ENCODE data around the gene ZBTB14. TPM values are rescaled to one million over a fixed set of nuclear protein-coding genes. Genes with fewer than 3 reads are reported as not detected.

The ZBTB14 gene
- total RNA-seq, 4 donors from 2014 or later: 6.9 to 34.4 (median 18.4) TPM

DNA sequence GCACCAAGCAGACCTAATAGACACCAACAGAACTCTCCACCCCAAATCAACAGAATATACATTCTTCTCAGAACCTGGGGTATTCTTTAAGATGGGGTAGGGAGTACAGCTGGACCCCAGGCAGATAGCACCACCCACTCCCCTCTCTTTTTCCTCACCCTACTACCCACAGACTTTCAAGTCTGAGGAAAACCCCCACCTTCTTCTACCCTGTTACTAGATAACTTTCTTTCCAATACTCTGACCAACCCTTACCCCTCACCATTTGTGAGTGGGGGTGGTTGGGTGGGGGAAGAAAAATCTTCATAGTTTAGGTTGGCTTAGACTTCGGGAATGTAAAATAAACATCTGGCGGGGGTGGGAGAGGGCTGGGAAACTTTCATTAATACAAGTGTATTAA, 20.3 kb upstream of the ZBTB14 start:
- Histone ChIP-seq H3K27me3 (no peaks in the 10 kb centered on the region), H3K9me3 (no peaks in the 10 kb centered on the region), H3K27ac (no peak overlapping the region), H3K36me3 (no peaks in the 10 kb centered on the region), H3K4me1 (no peaks in the 10 kb centered on the region), H3K4me3 (no peak overlapping the region)
- 0 to 35% methylated on average over 1 to 2 of the region's 2 CpGs for WGBS, 2 donors (ENCODE audit: low coverage in 1 of 2)
- ATAC-seq: no peak
- no peak for TF ChIP-seq POLR2AphosphoS5 (IDR thresholded peaks at IDR 0.05)
- no peak for TF ChIP-seq CTCF (IDR thresholded peaks at IDR 0.05)
- TF ChIP-seq EP300 (IDR thresholded peaks at IDR 0.05): no peak
- TF ChIP-seq POLR2A (IDR thresholded peaks at IDR 0.05): no peak

GRCh38 chr18:5311301-5311989, 15.9 kb upstream of the ZBTB14 start:
- Histone ChIP-seq H3K36me3 (no peaks in the 10 kb centered on the region), H3K4me3 (no peak overlapping the region), H3K27me3 (no peaks in the 10 kb centered on the region), H3K9me3 (no peaks in the 10 kb centered on the region), H3K4me1 (no peaks in the 10 kb centered on the region), H3K27ac (no peak overlapping the region)
- WGBS, 2 donors (ENCODE audit: low coverage in 1 of 2): 35 to 51% methylated on average over 5 to 6 of the region's 6 CpGs
- no peak for TF ChIP-seq POLR2A (IDR thresholded peaks at IDR 0.05)
- no peak for TF ChIP-seq CTCF (IDR thresholded peaks at IDR 0.05)
- no peak for TF ChIP-seq EP300 (IDR thresholded peaks at IDR 0.05)
- TF ChIP-seq POLR2AphosphoS5 (IDR thresholded peaks at IDR 0.05): no peak
- ATAC-seq: no peak

GRCh38 chr18:5309888-5310470, 14.5 kb upstream of the ZBTB14 start:
- Histone ChIP-seq H3K9me3 (no peaks in the 10 kb centered on the region), H3K27me3 (no peaks in the 10 kb centered on the region), H3K27ac (no peak overlapping the region), H3K36me3 (no peaks in the 10 kb centered on the region), H3K4me3 (no peak overlapping the region), H3K4me1 (no peaks in the 10 kb centered on the region)
- no peak for ATAC-seq
- 50 to 54% methylated on average over 4 to 5 of the region's 5 CpGs for WGBS, 2 donors (ENCODE audit: low coverage in 1 of 2)
- TF ChIP-seq EP300 (IDR thresholded peaks at IDR 0.05) (no peak), POLR2A (IDR thresholded peaks at IDR 0.05) (no peak), POLR2AphosphoS5 (IDR thresholded peaks at IDR 0.05) (no peak), CTCF (IDR thresholded peaks at IDR 0.05) (no peak)

- WGBS, 2 donors (ENCODE audit: low coverage in 1 of 2): 88 to 90% methylated on average over 2 of the region's 2 CpGs
- ATAC-seq: no peak
- H3K27ac ChIP-seq: no peak overlapping the region
- H3K9me3 ChIP-seq: no peaks in the 10 kb centered on the region
- H3K4me3 ChIP-seq: no peak overlapping the region
- no peaks in the 10 kb centered on the region for H3K4me1 ChIP-seq
- TF ChIP-seq EP300 (IDR thresholded peaks at IDR 0.05) (no peak), POLR2AphosphoS5 (IDR thresholded peaks at IDR 0.05) (no peak), POLR2A (IDR thresholded peaks at IDR 0.05) (no peak), CTCF (IDR thresholded peaks at IDR 0.05) (no peak)
- H3K27me3 ChIP-seq: peaks cover 9% of the 10 kb centered on the region
- H3K36me3 ChIP-seq: no peaks in the 10 kb centered on the region
Observed at GRCh38 chr18:5305835-5306234, 10.3 kb upstream of the ZBTB14 start.

GRCh38 chr18:5304232-5304631, 8.7 kb upstream of the ZBTB14 start:
- 62 to 64% methylated on average over 1 of the region's 1 CpG for WGBS, 2 donors (ENCODE audit: low coverage in 1 of 2)
- Histone ChIP-seq H3K27me3 (peaks cover 9% of the 10 kb centered on the region), H3K9me3 (no peaks in the 10 kb centered on the region), H3K36me3 (no peaks in the 10 kb centered on the region), H3K4me3 (no peak overlapping the region), H3K27ac (no peak overlapping the region), H3K4me1 (no peaks in the 10 kb centered on the region)
- no peak for TF ChIP-seq CTCF (IDR thresholded peaks at IDR 0.05)
- ATAC-seq: no peak

All from gastroesophageal sphincter (tissue), 4 donors.